EH (cell line): ENCODE measurements around the gene ENPP3.

Source experiments
- DNase-seq: peaks from one replicate; pipeline ENCODE4 v3.0.0-alpha.2; 2015; ENCODE audit warnings: low read depth

ENPP3 gene

GRCh38 chr6:131636880-131637792 lies at the start of gene ENPP3:
Gene ENPP3, plus strand, starts transcription at chr6:131637302. Its CDS starts 83 bp downstream, at chr6:131637385.
- DNase-seq = no peak

- no peak for DNase-seq
Observed at GRCh38 chr6:131587909-131588308, 49.2 kb upstream of the ENPP3 start.

- DNase-seq = no peak
Observed at GRCh38 chr6:131588643-131589042, 48.5 kb upstream of the ENPP3 start.

- DNase-seq = no peak
Observed at GRCh38 chr6:131592935-131593334, 44.2 kb upstream of the ENPP3 start.

- DNase-seq = no peak
Observed at GRCh38 chr6:131594074-131594473, 43.0 kb upstream of the ENPP3 start.

GRCh38 chr6:131597446-131597845 lies 39.7 kb upstream of the ENPP3 start:
- peak; percentile 13 for DNase-seq

GRCh38 chr6:131600716-131601115 lies 36.4 kb upstream of the ENPP3 start:
- no peak for DNase-seq

- peak; percentile 86 for DNase-seq
Observed at GRCh38 chr6:131602781-131603312, 34.3 kb upstream of the ENPP3 start.

- no peak for DNase-seq
Observed at GRCh38 chr6:131613296-131613925, 23.7 kb upstream of the ENPP3 start.

GRCh38 chr6:131615275-131615674 lies 21.8 kb upstream of the ENPP3 start:
- no peak for DNase-seq

GRCh38 chr6:131627724-131628682 lies 9.1 kb upstream of the ENPP3 start, which contains the start of gene MED23:
Gene MED23, minus strand, starts transcription at chr6:131628242. Its CDS starts 193 bp downstream, at chr6:131628049.
- peak; percentile 92 for DNase-seq

- no peak for DNase-seq
Observed at GRCh38 chr6:131628726-131629125, 8.4 kb upstream of the ENPP3 start.

- peak; percentile 34 for DNase-seq
Observed at GRCh38 chr6:131629651-131630050, 7.5 kb upstream of the ENPP3 start.

- DNase-seq = no peak
Observed at GRCh38 chr6:131631625-131632289, 5.3 kb upstream of the ENPP3 start.

GRCh38 chr6:131635384-131636340 lies 1.4 kb upstream of the ENPP3 start:
- no peak for DNase-seq

- DNase-seq = no peak
Observed at GRCh38 chr6:131638013-131638412, 911 bp downstream of the ENPP3 start.

GRCh38 chr6:131640100-131640499 lies 3.0 kb downstream of the ENPP3 start:
- DNase-seq = no peak

GRCh38 chr6:131640576-131640975 lies 3.5 kb downstream of the ENPP3 start:
- DNase-seq = no peak

- DNase-seq = no peak
Observed at GRCh38 chr6:131641554-131641953, 4.5 kb downstream of the ENPP3 start.

- no peak for DNase-seq
Observed at GRCh38 chr6:131642565-131642964, 5.5 kb downstream of the ENPP3 start.
